Stomach (tissue), 19 donors: ENCODE measurements around the gene MAN2A1. TPM values are rescaled to one million over a fixed set of nuclear protein-coding genes. Genes with fewer than 3 reads are reported as not detected.

ENCODE experiments used
- DNase-seq, 2 donors: peaks; one replicate each; pipeline versions ENCODE4 v3.0.0 to v3.0.0-alpha.2; 2013 to 2019
- H3K27ac ChIP-seq, 5 donors: fragments of 200-600 bp in 4 of 5; sonication (generic) in 4 of 5; one replicate each; pipeline ENCODE4 v1.5.1; 2013 to 2019; ENCODE audit warnings: mild to moderate bottlenecking in 1 of 5, moderate library complexity in 1 of 5
- H3K27me3 ChIP-seq, 3 donors: fragments of 200-600 bp; sonication (generic); one replicate each; pipeline ENCODE4 v1.5.1; 2017 to 2019; ENCODE audit warnings: mixed run types in 1 of 3
- H3K36me3 ChIP-seq, 4 donors: fragments of 200-600 bp; sonication (generic); 1 replicate in 3 of 4; 2 replicates in 1 of 4; pipeline ENCODE4 v1.5.1; 2016 to 2019
- H3K4me1 ChIP-seq, 4 donors: fragments of 200-600 bp; sonication (generic); one replicate each; pipeline ENCODE4 v1.5.1; 2016 to 2019
- H3K4me3 ChIP-seq, 4 donors: fragments of 200-600 bp; sonication (generic) in 3 of 4; one replicate each; pipeline ENCODE4 v1.5.1; 2016 to 2019; ENCODE audit warnings: mild to moderate bottlenecking in 1 of 4
- H3K9me3 ChIP-seq, 4 donors: fragments of 200-600 bp; sonication (generic); one replicate each; pipeline ENCODE4 v1.5.1; 2016 to 2019
- CTCF ChIP-seq, 7 experiments: fragments of 450-650 bp in 4 of 7; fragments of 200-600 bp in 3 of 7; sonication (generic) in 3 of 7; IDR thresholded peaks; one replicate each; pipeline ENCODE4 v1.5.1; 2016 to 2019; ENCODE audit warnings: antibody characterized with exemption in 7 of 7, control low read depth in 2 of 7, mild to moderate bottlenecking in 1 of 7
- EP300 ChIP-seq: sonication (generic); formaldehyde crosslinking; IDR thresholded peaks from one replicate; pipeline ENCODE4 v1.6.1; 2017; ENCODE audit warnings: antibody characterized with exemption
- POLR2A ChIP-seq, 4 donors: fragments of 450-650 bp; IDR thresholded peaks; one replicate each; pipeline ENCODE4 v1.6.1; 2016; ENCODE audit warnings: antibody characterized with exemption in 4 of 4, control low read depth in 2 of 4, mild to moderate bottlenecking in 1 of 4, moderate library complexity in 1 of 4
- POLR2AphosphoS5 ChIP-seq, 3 donors: sonication (generic); formaldehyde crosslinking; IDR thresholded peaks; one replicate each; pipeline ENCODE4 v1.6.1; 2016; ENCODE audit warnings: antibody characterized with exemption in 3 of 3
- WGBS, 5 donors: extraction: QIAGEN DNeasy Blood & Tissue Kit in 3 of 5; methylation state at CpG; one replicate each; pipeline versions ENCODE4 v1.1.5 to v1.1.7; 2013 to 2018; 5-methylcytosine and 5-hydroxymethylcytosine counted together
- intact Hi-C: fragments of 100-400 bp; cut with DNase I; formaldehyde crosslinking; loops from one replicate; pipeline ENCODE4 v1.15.1; 2023; ENCODE audit warnings: low total_unique reads
- long read RNA-seq, 10 donors: transcript quantifications; one replicate each; lab custom pipeline, GENCODE V29; 2026
- polyA plus RNA-seq, 3 donors: library from polyadenylated mRNA; stranded (reverse); fragments of 200-250 nt; gene quantifications; one replicate each; pipeline ENCODE4 v1.2.3, GENCODE V29; 2013
- total RNA-seq, 5 donors: library from RNA; depleted of rRNA; stranded (reverse); fragments of >200 nt; gene quantifications; one replicate each; pipeline versions ENCODE4 v1.1.0 to v1.2.3, GENCODE V29; 2014 to 2016
- donor health status: healthy with polysubstance abuse.
- donor health status: Bipolar disorder and iron deficiency.
- donor health status: healthy.

Gene MAN2A1
- total RNA-seq: 100 to 1,000 TPM in 1 of 5 donors, 10 to 100 TPM in 4; 29.2 to 136 (median 50.1) TPM
- 1 to 10 TPM; 6.1 to 9.0 (median 6.6) TPM for polyA plus RNA-seq
- long read RNA-seq, donor 1, full-length matches to known transcripts: 1 of 1 reads
- long read RNA-seq, donor 1, partial matches to known transcripts: 0 of 1 reads
- long read RNA-seq, donor 1, other reads (novel, unspliced or antisense): 0 of 1 reads
- long read RNA-seq, donor 2, full-length matches to known transcripts: 4 of 4 reads
- long read RNA-seq, donor 2, partial matches to known transcripts: 0 of 4 reads
- long read RNA-seq, donor 2, other reads (novel, unspliced or antisense): 0 of 4 reads
- long read RNA-seq, donor 3, full-length matches to known transcripts: 1 of 1 reads
- long read RNA-seq, donor 3, partial matches to known transcripts: 0 of 1 reads
- long read RNA-seq, donor 3, other reads (novel, unspliced or antisense): 0 of 1 reads
- long read RNA-seq, donor 4: 0 reads
- long read RNA-seq, donor 5, full-length matches to known transcripts: 3 of 3 reads
- long read RNA-seq, donor 5, partial matches to known transcripts: 0 of 3 reads
- long read RNA-seq, donor 5, other reads (novel, unspliced or antisense): 0 of 3 reads
- long read RNA-seq, donor 6, full-length matches to known transcripts: 7 of 7 reads
- long read RNA-seq, donor 6, partial matches to known transcripts: 0 of 7 reads
- long read RNA-seq, donor 6, other reads (novel, unspliced or antisense): 0 of 7 reads
- long read RNA-seq, donor 7, full-length matches to known transcripts: 2 of 2 reads
- long read RNA-seq, donor 7, partial matches to known transcripts: 0 of 2 reads
- long read RNA-seq, donor 7, other reads (novel, unspliced or antisense): 0 of 2 reads
- long read RNA-seq, donor 8, full-length matches to known transcripts: 6 of 6 reads
- long read RNA-seq, donor 8, partial matches to known transcripts: 0 of 6 reads
- long read RNA-seq, donor 8, other reads (novel, unspliced or antisense): 0 of 6 reads
- long read RNA-seq, donor 9: 0 reads
- long read RNA-seq, donor 10, full-length matches to known transcripts: 2 of 2 reads
- long read RNA-seq, donor 10, partial matches to known transcripts: 0 of 2 reads
- long read RNA-seq, donor 10, other reads (novel, unspliced or antisense): 0 of 2 reads

GRCh38 chr5:109689740-109690241, at the start of gene MAN2A1:
MAN2A1 (plus strand) TSS chr5:109689927; CDS start chr5:109690418, 491 bp downstream.
- peaks cover 17 to 40% (median 35%) of the 10 kb centered on the region in 4 donors for H3K4me1 ChIP-seq
- no peak for TF ChIP-seq EP300
- TF ChIP-seq POLR2AphosphoS5 (IDR thresholded peaks at IDR 0.05): peak in 2 of 3 donors; percentile 82 to 85
- TF ChIP-seq CTCF (IDR thresholded peaks at IDR 0.05): peak in 1 of 7 experiments; percentile 5
- H3K27me3 ChIP-seq: no peaks in the 10 kb centered on the region
- H3K27ac ChIP-seq: peak within 1 kb of the TSS; percentile 96 to 99 (median 97)
- intact Hi-C loops: no loop called here
- peak; percentile 79 to 94 for DNase-seq
- H3K36me3 ChIP-seq: no peaks in the 10 kb centered on the region
- H3K4me3 ChIP-seq: peak within 1 kb of the TSS; percentile 79 to 90 (median 80)
- 0 to 2% (median 1%) methylated on average over 22 to 58 of the region's 58 CpGs for WGBS, 5 donors
- peaks cover 0 to 7% (median 3%) of the 10 kb centered on the region in 4 donors for H3K9me3 ChIP-seq

GRCh38 chr5:109640976-109641375, 48.8 kb upstream of the MAN2A1 start:
- DNase-seq: no peak
- Histone ChIP-seq H3K4me3 (no peak overlapping the region), H3K27me3 (no peaks in the 10 kb centered on the region), H3K9me3 (peaks cover 0 to 7% (median 0%) of the 10 kb centered on the region in 4 donors), H3K4me1 (peaks cover 0 to 2% (median 0%) of the 10 kb centered on the region in 4 donors), H3K27ac (no peak overlapping the region), H3K36me3 (no peaks in the 10 kb centered on the region)
- 85 to 94% (median 90%) methylated on average over 4 of the region's 4 CpGs for WGBS, 5 donors
- TF ChIP-seq EP300: no peak
- intact Hi-C loops: no loop called here

GRCh38 chr5:109643791-109644350, 45.9 kb upstream of the MAN2A1 start:
- TF ChIP-seq EP300 (no peak), POLR2AphosphoS5 (IDR thresholded peaks at IDR 0.05) (no peak), POLR2A (IDR thresholded peaks at IDR 0.05) (no peak), CTCF (IDR thresholded peaks at IDR 0.05) (no peak)
- Histone ChIP-seq H3K4me1 (peaks cover 0 to 3% (median 0%) of the 10 kb centered on the region in 4 donors), H3K36me3 (no peaks in the 10 kb centered on the region), H3K4me3 (no peak overlapping the region), H3K27me3 (no peaks in the 10 kb centered on the region), H3K27ac (no peak overlapping the region), H3K9me3 (peaks cover 0 to 7% (median 0%) of the 10 kb centered on the region in 4 donors)
- no peak for DNase-seq
- intact Hi-C loops: no loop called here
- WGBS, 5 donors: 77 to 87% (median 82%) methylated on average over 4 of the region's 4 CpGs

GRCh38 chr5:109644829-109645228, 44.9 kb upstream of the MAN2A1 start:
- TF ChIP-seq POLR2A (IDR thresholded peaks at IDR 0.05): no peak
- TF ChIP-seq POLR2AphosphoS5 (IDR thresholded peaks at IDR 0.05): no peak
- TF ChIP-seq CTCF (IDR thresholded peaks at IDR 0.05): no peak
- TF ChIP-seq EP300: no peak
- Histone ChIP-seq H3K4me3 (no peak overlapping the region), H3K9me3 (peaks cover 0 to 5% (median 0%) of the 10 kb centered on the region in 4 donors), H3K27ac (no peak overlapping the region), H3K4me1 (peaks cover 0 to 3% (median 0%) of the 10 kb centered on the region in 4 donors), H3K36me3 (no peaks in the 10 kb centered on the region), H3K27me3 (no peaks in the 10 kb centered on the region)
- 74 to 80% (median 79%) methylated on average over 7 of the region's 7 CpGs for WGBS, 5 donors
- intact Hi-C loops: no loop called here
- DNase-seq: no peak
